Measurements from ENCODE around the gene GDE1.

Gene GDE1

GRCh38 chr16:19515757-19516156 lies 6.1 kb downstream of the GDE1 start:
- Histone ChIP-seq H3K9ac (ENCODE audit: low read depth, low read length) (no peak overlapping the region), H3K4me1 (ENCODE audit: insufficient read depth, low read length) (peaks cover 30% of the 10 kb centered on the region), H3K79me2 (ENCODE audit: insufficient read depth, low read length) (peaks cover 35% of the 10 kb centered on the region), H2AFZ (ENCODE audit: low read depth, low read length) (no peak overlapping the region), H3K27ac (ENCODE audit: low read length) (no peak overlapping the region), H3K9me3 (ENCODE audit: insufficient read depth, low read length, severe bottlenecking) (no peaks in the 10 kb centered on the region), H3K4me2 (ENCODE audit: insufficient read depth, low read length) (no peak overlapping the region), H3K4me3 (ENCODE audit: low read depth in 1 of 2, low read length in 2 of 2) (no peak overlapping the region), H3K36me3 (ENCODE audit: insufficient read depth, low read length) (peaks cover 64% of the 10 kb centered on the region), H4K20me1 (ENCODE audit: insufficient read depth, low read length) (no peaks in the 10 kb centered on the region), H3K27me3 (ENCODE audit: insufficient read depth, low read length, poor library complexity) (no peaks in the 10 kb centered on the region)
- ATAC-seq (ENCODE audit: insufficient read depth, low read depth) (no peak), DNase-seq (no peak)
- no peak for TF ChIP-seq EZH2 (IDR thresholded peaks at IDR 0.05; ENCODE audit: borderline replicate concordance, low read depth, low read length, severe bottlenecking)

GRCh38 chr16:19513377-19514053 lies 8.4 kb downstream of the GDE1 start:
- H3K9ac ChIP-seq (ENCODE audit: low read depth, low read length): no peak overlapping the region
- TF ChIP-seq CTCF (IDR thresholded peaks at IDR 0.05; ENCODE audit: borderline replicate concordance, extremely low read depth, low read length, poor library complexity, severe bottlenecking): no peak
- H2AFZ ChIP-seq (ENCODE audit: low read depth, low read length): no peak overlapping the region
- H3K9me3 ChIP-seq (ENCODE audit: insufficient read depth, low read length, severe bottlenecking): no peaks in the 10 kb centered on the region
- H3K79me2 ChIP-seq (ENCODE audit: insufficient read depth, low read length): peaks cover 14% of the 10 kb centered on the region
- no peak overlapping the region for H3K4me2 ChIP-seq (ENCODE audit: insufficient read depth, low read length)
- DNase-seq: no peak
- no peaks in the 10 kb centered on the region for H3K27me3 ChIP-seq (ENCODE audit: insufficient read depth, low read length, poor library complexity)
- H4K20me1 ChIP-seq (ENCODE audit: insufficient read depth, low read length): no peaks in the 10 kb centered on the region
- peaks cover 75% of the 10 kb centered on the region for H3K36me3 ChIP-seq (ENCODE audit: insufficient read depth, low read length)
- H3K4me1 ChIP-seq (ENCODE audit: insufficient read depth, low read length): peaks cover 8% of the 10 kb centered on the region; the same call in 1 of the 2 replicates
- no peak overlapping the region for H3K27ac ChIP-seq (ENCODE audit: low read length)
- no peak overlapping the region for H3K4me3 ChIP-seq (ENCODE audit: low read depth in 1 of 2, low read length in 2 of 2)
- ATAC-seq (ENCODE audit: insufficient read depth, low read depth): no peak

GRCh38 chr16:19512297-19512696 lies 9.6 kb downstream of the GDE1 start:
- no peak overlapping the region for H2AFZ ChIP-seq (ENCODE audit: low read depth, low read length)
- H3K9me3 ChIP-seq (ENCODE audit: insufficient read depth, low read length, severe bottlenecking): no peaks in the 10 kb centered on the region
- TF ChIP-seq CTCF (IDR thresholded peaks at IDR 0.05; ENCODE audit: borderline replicate concordance, extremely low read depth, low read length, poor library complexity, severe bottlenecking) (no peak), EZH2 (IDR thresholded peaks at IDR 0.05; ENCODE audit: borderline replicate concordance, low read depth, low read length, severe bottlenecking) (no peak)
- 0 out of 2 replicates have a peak, but pooled peaks cover 5% of the 10 kb centered on the region for H3K4me1 ChIP-seq (ENCODE audit: insufficient read depth, low read length)
- no peaks in the 10 kb centered on the region for H4K20me1 ChIP-seq (ENCODE audit: insufficient read depth, low read length)
- no peaks in the 10 kb centered on the region for H3K27me3 ChIP-seq (ENCODE audit: insufficient read depth, low read length, poor library complexity)
- no peak overlapping the region for H3K4me2 ChIP-seq (ENCODE audit: insufficient read depth, low read length)
- DNase-seq (no peak), ATAC-seq (ENCODE audit: insufficient read depth, low read depth) (no peak)
- H3K4me3 ChIP-seq (ENCODE audit: low read depth in 1 of 2, low read length in 2 of 2): no peak overlapping the region
- no peak overlapping the region for H3K27ac ChIP-seq (ENCODE audit: low read length)
- H3K36me3 ChIP-seq (ENCODE audit: insufficient read depth, low read length): peaks cover 82% of the 10 kb centered on the region
- peaks cover 3% of the 10 kb centered on the region; the same call in 1 of the 2 replicates for H3K79me2 ChIP-seq (ENCODE audit: insufficient read depth, low read length)
- no peak overlapping the region for H3K9ac ChIP-seq (ENCODE audit: low read depth, low read length)

GRCh38 chr16:19507867-19508266 lies 14.0 kb downstream of the GDE1 start:
- no peak overlapping the region for H3K4me3 ChIP-seq (ENCODE audit: low read depth in 1 of 2, low read length in 2 of 2)
- no peak overlapping the region for H2AFZ ChIP-seq (ENCODE audit: low read depth, low read length)
- no peaks in the 10 kb centered on the region for H3K4me1 ChIP-seq (ENCODE audit: insufficient read depth, low read length)
- TF ChIP-seq EZH2 (IDR thresholded peaks at IDR 0.05; ENCODE audit: borderline replicate concordance, low read depth, low read length, severe bottlenecking): no peak
- TF ChIP-seq CTCF (IDR thresholded peaks at IDR 0.05; ENCODE audit: borderline replicate concordance, extremely low read depth, low read length, poor library complexity, severe bottlenecking): no peak
- ATAC-seq (ENCODE audit: insufficient read depth, low read depth) (no peak), DNase-seq (no peak)
- H3K79me2 ChIP-seq (ENCODE audit: insufficient read depth, low read length): no peaks in the 10 kb centered on the region
- no peak overlapping the region for H3K4me2 ChIP-seq (ENCODE audit: insufficient read depth, low read length)
- no peaks in the 10 kb centered on the region for H4K20me1 ChIP-seq (ENCODE audit: insufficient read depth, low read length)
- no peak overlapping the region for H3K9ac ChIP-seq (ENCODE audit: low read depth, low read length)
- no peak overlapping the region for H3K27ac ChIP-seq (ENCODE audit: low read length)
- H3K36me3 ChIP-seq (ENCODE audit: insufficient read depth, low read length): peaks cover 84% of the 10 kb centered on the region
- H3K9me3 ChIP-seq (ENCODE audit: insufficient read depth, low read length, severe bottlenecking): no peaks in the 10 kb centered on the region
- H3K27me3 ChIP-seq (ENCODE audit: insufficient read depth, low read length, poor library complexity): no peaks in the 10 kb centered on the region

Measured in DND-41 (cell line).